Upper lobe of left lung (tissue), 4 donors: ENCODE results near the gene OGFRL1.

Experiments
- CTCF ChIP-seq, 6 experiments: fragments of 450-650 bp in 4 of 6; fragments of 200-600 bp in 2 of 6; sonication (generic) in 2 of 6; IDR thresholded peaks; one replicate each; pipeline ENCODE4 v1.5.1; 2016 to 2019; ENCODE audit warnings: antibody characterized with exemption in 6 of 6
- EP300 ChIP-seq, 4 donors: sonication (generic); formaldehyde crosslinking; IDR thresholded peaks; one replicate each; pipeline ENCODE4 v1.5.1; 2017; ENCODE audit warnings: antibody characterized with exemption in 4 of 4, control low read depth in 2 of 4
- POLR2AphosphoS5 ChIP-seq, 2 donors: sonication (generic); formaldehyde crosslinking; IDR thresholded peaks; one replicate each; pipeline ENCODE4 v1.5.1; 2017; ENCODE audit warnings: antibody characterized with exemption in 2 of 2

DNA sequence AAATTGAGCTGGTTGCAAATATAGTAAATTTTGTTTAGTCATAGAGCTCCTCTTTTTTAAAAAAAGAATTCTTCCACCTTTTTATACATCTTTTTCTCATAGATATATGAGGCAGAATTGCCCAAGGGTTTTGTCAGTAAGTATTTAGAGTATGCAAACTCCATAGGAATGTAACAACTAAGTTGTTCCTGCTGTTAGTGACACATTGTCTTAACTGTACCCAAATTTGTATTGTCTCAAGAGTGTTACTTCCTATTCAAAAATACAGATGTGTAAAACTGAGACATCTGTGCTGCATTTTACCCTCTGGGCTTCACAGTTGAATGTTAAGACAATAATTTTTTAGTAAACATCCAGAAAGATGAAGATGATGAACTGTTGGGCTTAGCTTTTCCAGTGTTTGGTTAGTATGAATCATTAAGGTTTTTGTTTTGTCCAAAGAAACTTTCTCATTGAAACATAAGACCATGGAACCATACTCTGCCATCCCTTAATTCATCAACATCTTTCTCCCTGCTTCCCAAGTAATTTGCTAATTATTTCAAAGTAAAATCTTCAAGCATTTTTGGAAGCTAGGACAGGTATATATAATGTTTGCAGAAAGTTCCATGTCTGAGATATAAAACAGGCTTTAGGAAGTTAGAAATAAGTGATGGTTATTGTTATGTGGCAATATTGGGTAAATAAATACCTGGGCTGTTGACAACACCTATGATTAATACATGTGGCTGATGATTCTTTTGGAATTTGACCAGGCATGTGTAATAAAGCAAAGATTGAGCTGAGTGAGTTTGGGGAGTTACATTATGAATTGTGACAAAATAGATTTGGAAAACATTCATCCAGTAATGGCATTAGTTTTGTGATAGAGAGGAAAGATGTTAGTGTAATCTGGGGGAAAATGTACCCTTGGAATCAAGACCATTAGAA, 11.2 kb downstream of the OGFRL1 start:
- TF ChIP-seq EP300 (IDR thresholded peaks at IDR 0.05), result no peak
- TF ChIP-seq POLR2AphosphoS5 (IDR thresholded peaks at IDR 0.05), result no peak
- no peak for TF ChIP-seq CTCF (IDR thresholded peaks at IDR 0.05)
